Spinal cord (tissue), 10 donors: Measurements from ENCODE around the gene SULT1A1. TPM values are rescaled to one million over a fixed set of nuclear protein-coding genes. Genes with fewer than 3 reads are reported as not detected.
A peak's percentile ranks its signal among the peaks of the same experiment; 100 is the strongest.
"Not testable (repeated sequence)": the region's sequence is repeated elsewhere in the genome, so short reads cannot be mapped to it uniquely, and the experiment has no call there.

Experiments used
- DNase-seq, 6 donors: peaks; one replicate each; pipeline versions ENCODE4 v3.0.0 to v3.0.0-alpha.2; 2013 to 2015; ENCODE audit warnings: low spot score in 6 of 6, low read depth in 4 of 6
- H3K27ac ChIP-seq: one replicate; pipeline ENCODE4 v1.5.1; 2013; ENCODE audit warnings: low read depth, low read length, control low read depth
- H3K27me3 ChIP-seq: one replicate; pipeline ENCODE4 v1.6.1; 2013; ENCODE audit warnings: low read length; ENCODE audit not compliant: control insufficient read depth, insufficient read depth
- H3K36me3 ChIP-seq: one replicate; pipeline ENCODE4 v1.6.1; 2013; ENCODE audit warnings: low read length; ENCODE audit not compliant: control insufficient read depth, insufficient read depth
- H3K4me1 ChIP-seq: one replicate; pipeline ENCODE4 v1.6.1; 2013; ENCODE audit warnings: low read length; ENCODE audit not compliant: control insufficient read depth, insufficient read depth
- H3K4me3 ChIP-seq: one replicate; pipeline ENCODE4 v1.5.1; 2013; ENCODE audit warnings: low read depth, low read length, control low read depth
- H3K9me3 ChIP-seq: one replicate; pipeline ENCODE4 v1.6.1; 2013; ENCODE audit warnings: low read length; ENCODE audit not compliant: control insufficient read depth, insufficient read depth
- WGBS: methylation state at CpG from one replicate; pipeline ENCODE4 v1.1.5; 2013; ENCODE audit warnings: missing lambda C conversion rate; ENCODE audit not compliant: insufficient coverage; 5-methylcytosine and 5-hydroxymethylcytosine counted together
- polyA plus RNA-seq, 2 donors: library from polyadenylated mRNA; unstranded; fragments of 120-200 nt; gene quantifications; one replicate each; pipeline ENCODE4 v1.2.1, GENCODE V29; 2013; ENCODE audit not compliant: insufficient read length in 2 of 2
- total RNA-seq, 2 donors: library from RNA; depleted of rRNA in 1 of 2; stranded (reverse); fragments of 120-200 nt in 1 of 2; fragments of >200 nt in 1 of 2; gene quantifications; one replicate each; pipeline versions ENCODE4 v1.2.3 to v1.2.4, GENCODE V29; 2013 to 2014
- donor health status: healthy.

Gene SULT1A1
- total and polyA plus RNA-seq, 4 donors: 18.8 to 73.9 (median 29.8) TPM

GRCh38 chr16:28621481-28622155, 11.8 kb upstream of the SULT1A1 start:
- DNase-seq: peak in 1 of 6 donors; percentile 0
- Histone ChIP-seq H3K4me3 (no peak overlapping the region), H3K9me3 (no peaks in the 10 kb centered on the region), H3K4me1 (peaks cover 11% of the 10 kb centered on the region), H3K27me3 (no peaks in the 10 kb centered on the region), H3K27ac (no peak overlapping the region), H3K36me3 (peaks cover 2% of the 10 kb centered on the region)
- WGBS: 70% methylated on average over 3 of the region's 7 CpGs

GRCh38 chr16:28620316-28620715, 10.5 kb upstream of the SULT1A1 start:
- DNase-seq, H3K27ac ChIP-seq, H3K27me3 ChIP-seq, H3K4me3 ChIP-seq, H3K9me3 ChIP-seq, H3K36me3 ChIP-seq: not testable (repeated sequence)
- WGBS: no CpG with 5 or more reads among the region's 1 CpG
- H3K4me1 ChIP-seq: peaks cover 11% of the 10 kb centered on the region

GRCh38 chr16:28617874-28618273, 8.0 kb upstream of the SULT1A1 start:
- Histone ChIP-seq H3K9me3 (no peaks in the 10 kb centered on the region), H3K27ac (no peak overlapping the region), H3K36me3 (peaks cover 2% of the 10 kb centered on the region), H3K4me1 (peaks cover 8% of the 10 kb centered on the region), H3K4me3 (no peak overlapping the region), H3K27me3 (no peaks in the 10 kb centered on the region)
- no peak for DNase-seq
- WGBS: 100% methylated on average over 1 of the region's 4 CpGs

DNA sequence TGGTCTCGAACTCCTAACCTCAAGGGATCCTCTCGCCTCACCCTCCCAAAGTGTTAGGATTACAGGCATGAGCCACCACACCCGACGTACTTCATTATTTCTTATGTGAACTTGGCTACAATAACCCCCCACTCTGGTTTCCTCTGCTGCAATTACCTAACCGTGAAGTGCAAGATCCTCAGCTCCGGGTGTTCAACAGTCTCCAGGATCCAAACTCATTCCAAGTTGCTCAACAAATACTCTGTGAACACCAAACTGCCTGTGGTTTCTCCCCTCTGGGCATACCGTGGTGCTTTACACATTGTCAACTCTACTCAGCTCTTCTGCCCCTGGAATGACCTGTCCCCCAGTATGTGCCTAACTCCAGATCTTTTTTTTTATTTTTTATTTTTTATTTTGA, 6.8 kb upstream of the SULT1A1 start:
- 94% methylated on average over 7 of the region's 7 CpGs for WGBS
- no peaks in the 10 kb centered on the region for H3K27me3 ChIP-seq
- H3K9me3 ChIP-seq: no peaks in the 10 kb centered on the region
- no peak overlapping the region for H3K27ac ChIP-seq
- H3K36me3 ChIP-seq: peaks cover 2% of the 10 kb centered on the region
- H3K4me3 ChIP-seq: no peak overlapping the region
- DNase-seq: no peak
- H3K4me1 ChIP-seq: no peaks in the 10 kb centered on the region

- H3K27ac ChIP-seq, DNase-seq, H3K9me3 ChIP-seq, H3K4me1 ChIP-seq, H3K4me3 ChIP-seq, H3K27me3 ChIP-seq, H3K36me3 ChIP-seq: not testable (repeated sequence)
- 89% methylated on average over 7 of the region's 7 CpGs for WGBS
Measured at GRCh38 chr16:28616224-28616577, 6.4 kb upstream of the SULT1A1 start.

- WGBS: 43% methylated on average over 10 of the region's 24 CpGs
- not testable (repeated sequence) for H3K4me3 ChIP-seq
Measured at GRCh38 chr16:28615486-28616223, 5.8 kb upstream of the SULT1A1 start.

GRCh38 chr16:28614561-28614960, 4.7 kb upstream of the SULT1A1 start:
- H3K9me3 ChIP-seq, H3K4me1 ChIP-seq, H3K27ac ChIP-seq, H3K4me3 ChIP-seq, H3K36me3 ChIP-seq, DNase-seq, H3K27me3 ChIP-seq: not testable (repeated sequence)
- 85% methylated on average over 11 of the region's 16 CpGs for WGBS

More at GRCh38 chr16:28615486-28616223, 5.8 kb upstream of the SULT1A1 start:
- not testable (repeated sequence) for H3K36me3 ChIP-seq, H3K4me1 ChIP-seq, H3K9me3 ChIP-seq, H3K27me3 ChIP-seq, H3K27ac ChIP-seq
- peak in 4 of 6 donors; percentile 2 to 75 (median 6) for DNase-seq

- not testable (repeated sequence) for H3K4me1 ChIP-seq, H3K27me3 ChIP-seq, H3K27ac ChIP-seq, H3K9me3 ChIP-seq, H3K4me3 ChIP-seq, DNase-seq, H3K36me3 ChIP-seq
- 60% methylated on average over 1 of the region's 26 CpGs for WGBS
Measured at GRCh38 chr16:28613912-28614311, 4.1 kb upstream of the SULT1A1 start.

GRCh38 chr16:28612359-28613280, 2.8 kb upstream of the SULT1A1 start:
- not testable (repeated sequence) for H3K27me3 ChIP-seq, H3K4me3 ChIP-seq, H3K9me3 ChIP-seq, H3K4me1 ChIP-seq, H3K27ac ChIP-seq, DNase-seq
- H3K36me3 ChIP-seq: peaks cover 14% of the 10 kb centered on the region
- no CpG with 5 or more reads among the region's 17 CpGs for WGBS
